ENCODE data around the gene EIF2B2.

EIF2B2 gene

DNA sequence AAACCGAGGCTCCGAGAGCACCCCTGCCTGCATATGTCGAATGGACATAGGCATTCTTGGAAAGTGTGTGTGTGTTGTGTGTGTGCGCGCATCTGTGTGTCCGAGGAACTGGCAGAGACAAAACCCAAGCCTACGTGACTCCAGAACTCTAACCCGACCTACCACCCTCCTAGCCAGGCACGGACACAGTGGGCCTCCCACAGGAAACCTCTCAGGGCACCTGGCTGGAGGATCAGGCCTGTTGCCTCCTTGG lies 46.8 kb upstream of the EIF2B2 start:
- TF ChIP-seq, protein P1, sequence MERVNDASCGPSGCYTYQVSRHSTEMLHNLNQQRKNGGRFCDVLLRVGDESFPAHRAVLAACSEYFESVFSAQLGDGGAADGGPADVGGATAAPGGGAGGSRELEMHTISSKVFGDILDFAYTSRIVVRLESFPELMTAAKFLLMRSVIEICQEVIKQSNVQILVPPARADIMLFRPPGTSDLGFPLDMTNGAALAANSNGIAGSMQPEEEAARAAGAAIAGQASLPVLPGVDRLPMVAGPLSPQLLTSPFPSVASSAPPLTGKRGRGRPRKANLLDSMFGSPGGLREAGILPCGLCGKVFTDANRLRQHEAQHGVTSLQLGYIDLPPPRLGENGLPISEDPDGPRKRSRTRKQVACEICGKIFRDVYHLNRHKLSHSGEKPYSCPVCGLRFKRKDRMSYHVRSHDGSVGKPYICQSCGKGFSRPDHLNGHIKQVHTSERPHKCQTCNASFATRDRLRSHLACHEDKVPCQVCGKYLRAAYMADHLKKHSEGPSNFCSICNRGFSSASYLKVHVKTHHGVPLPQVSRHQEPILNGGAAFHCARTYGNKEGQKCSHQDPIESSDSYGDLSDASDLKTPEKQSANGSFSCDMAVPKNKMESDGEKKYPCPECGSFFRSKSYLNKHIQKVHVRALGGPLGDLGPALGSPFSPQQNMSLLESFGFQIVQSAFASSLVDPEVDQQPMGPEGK (CRISPR knock-in tag; IDR thresholded peaks at IDR 0.05; ENCODE audit: borderline replicate concordance): no peak
- TF ChIP-seq ARNTL (CRISPR knock-in tag; IDR thresholded peaks at IDR 0.05; ENCODE audit: borderline replicate concordance, low read depth) (no peak), RARB (CRISPR knock-in tag; IDR thresholded peaks at IDR 0.05) (no peak)

DNA sequence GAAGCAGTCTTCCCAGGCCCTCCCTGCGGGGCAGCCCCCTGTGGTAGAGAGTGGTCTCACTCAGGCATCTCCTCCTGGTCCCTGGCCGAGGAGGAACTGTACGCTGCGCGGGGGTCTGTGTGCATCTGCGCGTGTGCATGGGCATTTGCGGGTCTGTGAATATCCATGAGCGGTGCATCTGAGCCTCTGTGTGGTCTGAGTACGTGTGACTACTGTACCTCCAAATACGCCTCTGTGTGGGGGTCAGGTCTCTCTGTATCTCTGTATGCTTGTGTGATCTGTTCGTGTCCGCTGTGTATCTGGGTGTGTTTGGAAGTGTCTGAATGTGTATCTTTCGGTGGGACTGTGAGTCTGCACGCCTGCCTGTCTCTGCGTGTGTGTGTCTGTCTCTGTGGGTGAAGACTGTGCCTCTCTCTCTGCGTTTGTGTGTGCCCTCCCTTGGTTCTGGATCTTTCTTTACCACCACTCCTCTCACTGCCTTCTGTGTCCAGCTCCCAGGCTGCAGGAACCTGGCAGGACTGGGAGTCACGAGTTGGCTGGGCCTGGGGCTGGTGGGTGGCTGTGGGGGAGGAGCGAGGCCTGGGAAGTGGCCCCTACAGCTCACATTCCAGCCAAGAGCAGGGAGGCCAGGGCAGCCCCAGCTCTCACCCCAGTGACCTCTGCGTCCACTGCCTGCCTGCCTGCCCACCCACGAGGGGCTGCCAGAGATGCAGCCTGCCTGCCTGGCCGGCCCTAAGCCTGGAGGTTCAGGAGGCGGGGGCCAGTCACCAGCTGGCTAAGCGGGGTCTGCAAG lies 46.2 kb upstream of the EIF2B2 start:
- TF ChIP-seq, protein P2, sequence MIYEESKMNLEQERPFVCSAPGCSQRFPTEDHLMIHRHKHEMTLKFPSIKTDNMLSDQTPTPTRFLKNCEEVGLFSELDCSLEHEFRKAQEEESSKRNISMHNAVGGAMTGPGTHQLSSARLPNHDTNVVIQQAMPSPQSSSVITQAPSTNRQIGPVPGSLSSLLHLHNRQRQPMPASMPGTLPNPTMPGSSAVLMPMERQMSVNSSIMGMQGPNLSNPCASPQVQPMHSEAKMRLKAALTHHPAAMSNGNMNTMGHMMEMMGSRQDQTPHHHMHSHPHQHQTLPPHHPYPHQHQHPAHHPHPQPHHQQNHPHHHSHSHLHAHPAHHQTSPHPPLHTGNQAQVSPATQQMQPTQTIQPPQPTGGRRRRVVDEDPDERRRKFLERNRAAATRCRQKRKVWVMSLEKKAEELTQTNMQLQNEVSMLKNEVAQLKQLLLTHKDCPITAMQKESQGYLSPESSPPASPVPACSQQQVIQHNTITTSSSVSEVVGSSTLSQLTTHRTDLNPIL (CRISPR knock-in tag; IDR thresholded peaks at IDR 0.05; ENCODE audit: low read depth): no peak
- TF ChIP-seq TOX (CRISPR knock-in tag; IDR thresholded peaks at IDR 0.05; ENCODE audit: borderline replicate concordance): no peak
- TF ChIP-seq ZNF8 (CRISPR knock-in tag; IDR thresholded peaks at IDR 0.05): no peak
- no peak for TF ChIP-seq RARB (CRISPR knock-in tag; IDR thresholded peaks at IDR 0.05)
- TF ChIP-seq, protein P1 (CRISPR knock-in tag; IDR thresholded peaks at IDR 0.05; ENCODE audit: borderline replicate concordance): no peak
- no peak for TF ChIP-seq GLIS3 (CRISPR knock-in tag; IDR thresholded peaks at IDR 0.05)
- ATAC-seq: no peak

More for the DNA sequence above, 46.8 kb upstream of the EIF2B2 start:
- ATAC-seq: no peak

DNA sequence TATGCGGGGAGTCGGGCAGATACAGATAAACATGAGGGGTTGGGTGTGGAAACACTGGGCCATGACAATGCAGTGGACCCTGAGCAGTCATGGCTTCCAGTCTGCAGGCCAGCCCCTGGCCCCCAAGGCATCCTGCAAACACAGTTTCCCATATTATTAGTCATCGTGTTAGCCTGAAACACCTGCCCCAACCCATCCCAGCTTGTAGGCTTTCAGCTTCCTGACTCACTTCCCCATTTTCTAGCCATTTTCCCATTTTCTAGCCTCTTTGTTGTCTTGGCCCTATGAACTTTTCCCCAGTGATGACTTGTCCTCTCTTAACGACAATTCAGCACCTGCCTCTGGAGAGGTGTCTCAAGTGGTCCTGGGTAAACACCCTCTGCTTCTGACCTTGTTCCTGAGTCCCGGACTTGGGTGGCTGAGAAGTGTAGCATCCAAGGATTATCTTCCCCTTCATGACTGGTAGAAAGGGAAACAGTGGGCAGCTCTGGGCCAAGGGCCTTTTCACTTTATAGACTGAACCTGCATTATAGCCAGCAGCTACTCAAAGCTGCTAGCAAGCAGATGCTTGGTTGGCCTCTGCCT lies 43.0 kb upstream of the EIF2B2 start:
- ATAC-seq: no peak
- TF ChIP-seq RARB (CRISPR knock-in tag; IDR thresholded peaks at IDR 0.05) (no peak), ESRRG (CRISPR knock-in tag; IDR thresholded peaks at IDR 0.05) (no peak), ISL1 (CRISPR knock-in tag; IDR thresholded peaks at IDR 0.05) (no peak), PPARA (CRISPR knock-in tag; IDR thresholded peaks at IDR 0.05; ENCODE audit: borderline replicate concordance) (no peak), TOX (CRISPR knock-in tag; IDR thresholded peaks at IDR 0.05; ENCODE audit: borderline replicate concordance) (no peak), ZC3H10 (CRISPR knock-in tag; IDR thresholded peaks at IDR 0.05) (no peak), OSR1 (CRISPR knock-in tag; IDR thresholded peaks at IDR 0.05) (no peak), ARNTL (CRISPR knock-in tag; IDR thresholded peaks at IDR 0.05; ENCODE audit: borderline replicate concordance, low read depth) (no peak), GLIS3 (CRISPR knock-in tag; IDR thresholded peaks at IDR 0.05) (no peak), TCF4 (CRISPR knock-in tag; IDR thresholded peaks at IDR 0.05; ENCODE audit: borderline replicate concordance) (no peak), ZNF70 (CRISPR knock-in tag; IDR thresholded peaks at IDR 0.05) (no peak), SNAI2 (CRISPR knock-in tag; IDR thresholded peaks at IDR 0.05) (no peak), BACH2 (CRISPR knock-in tag; IDR thresholded peaks at IDR 0.05; ENCODE audit: borderline replicate concordance) (no peak), ZFP30 (CRISPR knock-in tag; IDR thresholded peaks at IDR 0.05) (no peak), ZFP3 (CRISPR knock-in tag; IDR thresholded peaks at IDR 0.05) (no peak)
- TF ChIP-seq, protein P1 (CRISPR knock-in tag; IDR thresholded peaks at IDR 0.05; ENCODE audit: borderline replicate concordance): no peak
- TF ChIP-seq, protein P3, sequence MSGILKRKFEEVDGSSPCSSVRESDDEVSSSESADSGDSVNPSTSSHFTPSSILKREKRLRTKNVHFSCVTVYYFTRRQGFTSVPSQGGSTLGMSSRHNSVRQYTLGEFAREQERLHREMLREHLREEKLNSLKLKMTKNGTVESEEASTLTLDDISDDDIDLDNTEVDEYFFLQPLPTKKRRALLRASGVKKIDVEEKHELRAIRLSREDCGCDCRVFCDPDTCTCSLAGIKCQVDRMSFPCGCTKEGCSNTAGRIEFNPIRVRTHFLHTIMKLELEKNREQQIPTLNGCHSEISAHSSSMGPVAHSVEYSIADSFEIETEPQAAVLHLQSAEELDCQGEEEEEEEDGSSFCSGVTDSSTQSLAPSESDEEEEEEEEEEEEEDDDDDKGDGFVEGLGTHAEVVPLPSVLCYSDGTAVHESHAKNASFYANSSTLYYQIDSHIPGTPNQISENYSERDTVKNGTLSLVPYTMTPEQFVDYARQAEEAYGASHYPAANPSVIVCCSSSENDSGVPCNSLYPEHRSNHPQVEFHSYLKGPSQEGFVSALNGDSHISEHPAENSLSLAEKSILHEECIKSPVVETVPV (CRISPR knock-in tag; IDR thresholded peaks at IDR 0.05): no peak
- TF ChIP-seq, protein P4, sequence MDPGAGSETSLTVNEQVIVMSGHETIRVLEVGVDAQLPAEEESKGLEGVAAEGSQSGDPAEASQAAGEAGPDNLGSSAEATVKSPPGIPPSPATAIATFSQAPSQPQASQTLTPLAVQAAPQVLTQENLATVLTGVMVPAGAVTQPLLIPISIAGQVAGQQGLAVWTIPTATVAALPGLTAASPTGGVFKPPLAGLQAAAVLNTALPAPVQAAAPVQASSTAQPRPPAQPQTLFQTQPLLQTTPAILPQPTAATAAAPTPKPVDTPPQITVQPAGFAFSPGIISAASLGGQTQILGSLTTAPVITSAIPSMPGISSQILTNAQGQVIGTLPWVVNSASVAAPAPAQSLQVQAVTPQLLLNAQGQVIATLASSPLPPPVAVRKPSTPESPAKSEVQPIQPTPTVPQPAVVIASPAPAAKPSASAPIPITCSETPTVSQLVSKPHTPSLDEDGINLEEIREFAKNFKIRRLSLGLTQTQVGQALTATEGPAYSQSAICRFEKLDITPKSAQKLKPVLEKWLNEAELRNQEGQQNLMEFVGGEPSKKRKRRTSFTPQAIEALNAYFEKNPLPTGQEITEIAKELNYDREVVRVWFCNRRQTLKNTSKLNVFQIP (CRISPR knock-in tag; IDR thresholded peaks at IDR 0.05; ENCODE audit: borderline replicate concordance, low read depth): no peak
- TF ChIP-seq, protein P2 (CRISPR knock-in tag; IDR thresholded peaks at IDR 0.05; ENCODE audit: low read depth): no peak

Data from SK-N-SH treated with all-trans-retinoic acid at 6 μM for 48 hours (cell line).